ENCODE results near the gene ATP5ME.

GRCh38 chr4:720111-720860, 46.2 kb upstream of the ATP5ME start:
- TF ChIP-seq EZH2phosphoT487 (IDR thresholded peaks at IDR 0.05; ENCODE audit: borderline replicate concordance, low read depth, low read length) (no peak), CTCF (conservative IDR thresholded peaks at IDR 0.05; ENCODE audit: low read length) (no peak)
